Ishikawa (cell line): Measurements from ENCODE around the gene FOXF1.

Experiments used
- CREB1 ChIP-seq: IDR thresholded peaks from 2 replicates; pipeline ENCODE4 v1.6.1; 2012; ENCODE audit warnings: low read depth
- EP300 ChIP-seq: IDR thresholded peaks from 2 replicates; pipeline ENCODE4 v1.6.1; 2012; ENCODE audit warnings: borderline replicate concordance
- FOXM1 ChIP-seq: IDR thresholded peaks from 2 replicates; pipeline ENCODE4 v1.6.1; 2012; ENCODE audit warnings: low read depth, borderline replicate concordance
- MAX ChIP-seq: IDR thresholded peaks from 2 replicates; pipeline ENCODE4 v1.6.1; 2012
- RAD21 ChIP-seq: IDR thresholded peaks from 2 replicates; pipeline ENCODE4 v1.6.1; 2012; ENCODE audit warnings: low read depth
- REST ChIP-seq: IDR thresholded peaks from 2 replicates; pipeline ENCODE4 v1.6.1; 2012; ENCODE audit warnings: low read depth, mild to moderate bottlenecking

- TF ChIP-seq REST (no peak), CREB1 (no peak), RAD21 (no peak), EP300 (no peak), MAX (no peak), FOXM1 (no peak)
Measured at GRCh38 chr16:86562356-86562755, 52.0 kb downstream of the FOXF1 start.
